ENCODE measurements around the gene MINDY4. TPM values are rescaled to one million over a fixed set of nuclear protein-coding genes. Genes with fewer than 3 reads are reported as not detected.

The MINDY4 gene
- total RNA-seq, 5 donors from 2014 or later (not counting 1 experiment from before 2014, with no cell fraction given): 0.60 to 1.7 (median 1.2) TPM

GRCh38 chr7:30905078-30906012 is 134.1 kb downstream of the MINDY4 start:
- H3K4me1 ChIP-seq (ENCODE audit: control insufficient read depth in 1 of 2, extremely low read depth in 1 of 2, insufficient read depth in 2 of 2, low read length in 2 of 2): no peaks in the 10 kb centered on the region
- Mint-ChIP-seq H3K4me1 (no peaks in the 10 kb centered on the region), H3K4me3 (no peak overlapping the region), H3K27ac (no peak overlapping the region), H3K27me3 (no peaks in the 10 kb centered on the region), H3K9me3 (no peaks in the 10 kb centered on the region), H3K36me3 (no peaks in the 10 kb centered on the region)
- ChIA-PET POLR2A (no interaction called here), CTCF (no interaction called here)
- no peak for ATAC-seq (replicated peaks in 1 of 4)
- no peak overlapping the region for H3K27ac ChIP-seq (ENCODE audit: low read length)
- WGBS (ENCODE audit: insufficient coverage): 92% methylated on average over 10 of the region's 15 CpGs
- DNase-seq: no peak
- H3K36me3 ChIP-seq (ENCODE audit: control insufficient read depth in 2 of 2, extremely low read depth in 1 of 2, insufficient read depth in 1 of 2, low read length in 1 of 2): no peaks in the 10 kb centered on the region
- H3K9me3 ChIP-seq: no peaks in the 10 kb centered on the region
- no peak overlapping the region for H3K4me3 ChIP-seq (ENCODE audit: control insufficient read depth in 1 of 2, extremely low read depth in 1 of 2, low read length in 1 of 2)
- H3K27me3 ChIP-seq (replicated peaks in 1 of 2; ENCODE audit: control insufficient read depth in 2 of 2, extremely low read depth in 1 of 2, insufficient read depth in 2 of 2, low read length in 1 of 2): peaks cover 0 to 14% of the 10 kb centered on the region in 2 experiments

GRCh38 chr7:30906014-30906413 is 134.8 kb downstream of the MINDY4 start:
- no peaks in the 10 kb centered on the region for H3K27me3 Mint-ChIP-seq
- Histone ChIP-seq H3K9me3 (no peaks in the 10 kb centered on the region), H3K27me3 (replicated peaks in 1 of 2; ENCODE audit: control insufficient read depth in 2 of 2, extremely low read depth in 1 of 2, insufficient read depth in 2 of 2, low read length in 1 of 2) (peaks cover 0 to 17% of the 10 kb centered on the region in 2 experiments), H3K36me3 (ENCODE audit: control insufficient read depth in 2 of 2, extremely low read depth in 1 of 2, insufficient read depth in 1 of 2, low read length in 1 of 2) (no peaks in the 10 kb centered on the region), H3K4me3 (ENCODE audit: control insufficient read depth in 1 of 2, extremely low read depth in 1 of 2, low read length in 1 of 2) (no peak overlapping the region), H3K4me1 (ENCODE audit: control insufficient read depth in 1 of 2, extremely low read depth in 1 of 2, insufficient read depth in 2 of 2, low read length in 2 of 2) (no peaks in the 10 kb centered on the region), H3K27ac (ENCODE audit: low read length) (no peak overlapping the region)
- ChIA-PET POLR2A (no interaction called here), CTCF (no interaction called here)
- ATAC-seq (replicated peaks in 1 of 4): no peak
- 75% methylated on average over 2 of the region's 7 CpGs for WGBS (ENCODE audit: insufficient coverage)
- no peaks in the 10 kb centered on the region for H3K4me1 Mint-ChIP-seq
- no peak for DNase-seq
- H3K27ac Mint-ChIP-seq: no peak overlapping the region
- no peak overlapping the region for H3K4me3 Mint-ChIP-seq
- H3K9me3 Mint-ChIP-seq: no peaks in the 10 kb centered on the region
- no peaks in the 10 kb centered on the region for H3K36me3 Mint-ChIP-seq

GRCh38 chr7:30906515-30907240 is 135.5 kb downstream of the MINDY4 start:
- Histone ChIP-seq H3K4me3 (ENCODE audit: control insufficient read depth in 1 of 2, extremely low read depth in 1 of 2, low read length in 1 of 2) (no peak overlapping the region), H3K36me3 (ENCODE audit: control insufficient read depth in 2 of 2, extremely low read depth in 1 of 2, insufficient read depth in 1 of 2, low read length in 1 of 2) (no peaks in the 10 kb centered on the region), H3K4me1 (ENCODE audit: control insufficient read depth in 1 of 2, extremely low read depth in 1 of 2, insufficient read depth in 2 of 2, low read length in 2 of 2) (no peaks in the 10 kb centered on the region), H3K9me3 (no peaks in the 10 kb centered on the region), H3K27me3 (replicated peaks in 1 of 2; ENCODE audit: control insufficient read depth in 2 of 2, extremely low read depth in 1 of 2, insufficient read depth in 2 of 2, low read length in 1 of 2) (peaks cover 0 to 18% of the 10 kb centered on the region in 2 experiments), H3K27ac (ENCODE audit: low read length) (no peak overlapping the region)
- DNase-seq: no peak
- Mint-ChIP-seq H3K9me3 (no peaks in the 10 kb centered on the region), H3K4me3 (no peak overlapping the region), H3K27me3 (no peaks in the 10 kb centered on the region), H3K36me3 (no peaks in the 10 kb centered on the region), H3K4me1 (no peaks in the 10 kb centered on the region), H3K27ac (no peak overlapping the region)
- CTCF ChIA-PET: no interaction called here
- 89% methylated on average over 7 of the region's 11 CpGs for WGBS (ENCODE audit: insufficient coverage)
- POLR2A ChIA-PET: no interaction called here
- no peak for ATAC-seq (replicated peaks in 1 of 4)

GRCh38 chr7:30907527-30908267 is 136.5 kb downstream of the MINDY4 start:
- Histone ChIP-seq H3K36me3 (ENCODE audit: control insufficient read depth in 2 of 2, extremely low read depth in 1 of 2, insufficient read depth in 1 of 2, low read length in 1 of 2) (no peaks in the 10 kb centered on the region), H3K27me3 (replicated peaks in 1 of 2; ENCODE audit: control insufficient read depth in 2 of 2, extremely low read depth in 1 of 2, insufficient read depth in 2 of 2, low read length in 1 of 2) (peaks cover 0 to 21% of the 10 kb centered on the region in 2 experiments), H3K4me3 (ENCODE audit: control insufficient read depth in 1 of 2, extremely low read depth in 1 of 2, low read length in 1 of 2) (no peak overlapping the region), H3K9me3 (no peaks in the 10 kb centered on the region), H3K27ac (ENCODE audit: low read length) (no peak overlapping the region), H3K4me1 (ENCODE audit: control insufficient read depth in 1 of 2, extremely low read depth in 1 of 2, insufficient read depth in 2 of 2, low read length in 2 of 2) (no peaks in the 10 kb centered on the region)
- ChIA-PET POLR2A (no interaction called here), CTCF (no interaction called here)
- no peak overlapping the region for H3K4me3 Mint-ChIP-seq
- H3K27ac Mint-ChIP-seq: no peak overlapping the region
- DNase-seq (no peak), ATAC-seq (replicated peaks in 1 of 4) (no peak)
- H3K27me3 Mint-ChIP-seq: no peaks in the 10 kb centered on the region
- H3K36me3 Mint-ChIP-seq: no peaks in the 10 kb centered on the region
- no peaks in the 10 kb centered on the region for H3K4me1 Mint-ChIP-seq
- no peaks in the 10 kb centered on the region for H3K9me3 Mint-ChIP-seq
- 66% methylated on average over 13 of the region's 14 CpGs for WGBS (ENCODE audit: insufficient coverage)

DNA sequence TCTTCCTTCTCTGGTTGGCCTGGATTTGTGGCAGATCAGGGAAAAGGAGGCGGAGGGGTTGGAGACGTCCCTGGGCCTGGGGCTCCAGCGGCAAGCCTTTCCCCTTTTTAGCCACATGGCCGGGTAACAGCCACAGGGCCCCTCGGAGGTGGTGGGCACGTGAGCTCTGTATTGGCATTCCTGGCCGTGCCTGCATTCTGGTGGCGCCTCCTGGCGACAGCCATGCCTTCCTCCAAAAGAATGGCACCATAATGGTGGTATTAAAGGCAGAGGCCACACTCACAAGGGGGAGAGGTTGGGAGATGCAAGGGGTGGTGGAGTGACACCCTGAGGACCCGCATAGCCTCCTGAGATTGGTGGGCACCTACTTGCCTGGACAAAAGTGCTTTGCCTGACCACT is 137.5 kb downstream of the MINDY4 start:
- ATAC-seq (replicated peaks in 1 of 4): no peak
- no peaks in the 10 kb centered on the region for H3K27me3 Mint-ChIP-seq
- no peaks in the 10 kb centered on the region for H3K4me1 Mint-ChIP-seq
- Histone ChIP-seq H3K27me3 (replicated peaks in 1 of 2; ENCODE audit: control insufficient read depth in 2 of 2, extremely low read depth in 1 of 2, insufficient read depth in 2 of 2, low read length in 1 of 2) (peaks cover 0 to 19% of the 10 kb centered on the region in 2 experiments), H3K36me3 (ENCODE audit: control insufficient read depth in 2 of 2, extremely low read depth in 1 of 2, insufficient read depth in 1 of 2, low read length in 1 of 2) (no peaks in the 10 kb centered on the region), H3K27ac (ENCODE audit: low read length) (no peak overlapping the region), H3K4me3 (ENCODE audit: control insufficient read depth in 1 of 2, extremely low read depth in 1 of 2, low read length in 1 of 2) (no peak overlapping the region), H3K4me1 (ENCODE audit: control insufficient read depth in 1 of 2, extremely low read depth in 1 of 2, insufficient read depth in 2 of 2, low read length in 2 of 2) (no peaks in the 10 kb centered on the region), H3K9me3 (no peaks in the 10 kb centered on the region)
- ChIA-PET POLR2A (no interaction called here), CTCF (no interaction called here)
- H3K9me3 Mint-ChIP-seq: no peaks in the 10 kb centered on the region
- no peak overlapping the region for H3K27ac Mint-ChIP-seq
- no peak overlapping the region for H3K4me3 Mint-ChIP-seq
- 80% methylated on average over 7 of the region's 10 CpGs for WGBS (ENCODE audit: insufficient coverage)
- no peaks in the 10 kb centered on the region for H3K36me3 Mint-ChIP-seq
- no peak for DNase-seq

DNA sequence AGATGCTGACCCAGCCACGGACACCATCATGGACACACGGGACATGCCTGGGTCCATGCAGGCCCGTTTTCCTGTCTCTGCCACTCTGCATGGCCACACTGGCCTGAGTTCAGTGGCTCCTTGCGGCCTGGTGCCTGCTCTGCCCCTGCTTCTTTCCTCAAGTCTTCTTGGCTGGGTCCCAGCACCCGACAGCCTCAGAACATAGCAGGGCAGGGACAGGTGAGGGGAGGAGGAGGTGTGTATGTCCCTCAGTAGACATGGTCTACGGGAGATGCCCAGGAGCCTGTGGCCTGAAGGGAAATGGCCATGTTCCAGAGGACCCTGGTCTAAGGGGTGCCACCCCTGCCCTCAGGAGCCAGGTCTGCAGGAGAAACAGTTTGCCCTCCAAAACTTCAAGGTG is 138.2 kb downstream of the MINDY4 start:
- H3K4me3 ChIP-seq (ENCODE audit: control insufficient read depth in 1 of 2, extremely low read depth in 1 of 2, low read length in 1 of 2): no peak overlapping the region
- no peaks in the 10 kb centered on the region for H3K4me1 ChIP-seq (ENCODE audit: control insufficient read depth in 1 of 2, extremely low read depth in 1 of 2, insufficient read depth in 2 of 2, low read length in 2 of 2)
- Mint-ChIP-seq H3K4me3 (no peak overlapping the region), H3K9me3 (no peaks in the 10 kb centered on the region), H3K36me3 (no peaks in the 10 kb centered on the region), H3K27ac (no peak overlapping the region), H3K27me3 (no peaks in the 10 kb centered on the region), H3K4me1 (no peaks in the 10 kb centered on the region)
- H3K36me3 ChIP-seq (ENCODE audit: control insufficient read depth in 2 of 2, extremely low read depth in 1 of 2, insufficient read depth in 1 of 2, low read length in 1 of 2): no peaks in the 10 kb centered on the region
- ChIA-PET CTCF (no interaction called here), POLR2A (no interaction called here)
- ATAC-seq (replicated peaks in 1 of 4) (no peak), DNase-seq (no peak)
- H3K9me3 ChIP-seq: no peaks in the 10 kb centered on the region
- peaks cover 0 to 19% of the 10 kb centered on the region in 2 experiments for H3K27me3 ChIP-seq (replicated peaks in 1 of 2; ENCODE audit: control insufficient read depth in 2 of 2, extremely low read depth in 1 of 2, insufficient read depth in 2 of 2, low read length in 1 of 2)
- 81% methylated on average over 5 of the region's 6 CpGs for WGBS (ENCODE audit: insufficient coverage)
- H3K27ac ChIP-seq (ENCODE audit: low read length): no peak overlapping the region

All from T-cell (primary cell).